ENCODE data around the gene NDRG3.

GRCh38 chr20:36773597-36774390 is 27.9 kb upstream of the NDRG3 start, which contains the start of gene DSN1:
- TF ChIP-seq CTCF (IDR thresholded peaks at IDR 0.05; ENCODE audit: low read depth, low read length, missing input control) (no peak), MAX (IDR thresholded peaks at IDR 0.05) (peak; percentile 38)

Measured in liver (tissue), 2 donors.